H1 (cell line): Measurements from ENCODE around the gene CTNND2. TPM values are rescaled to one million over a fixed set of nuclear protein-coding genes. Genes with fewer than 3 reads are reported as not detected.

Experiments
- CTCF ChIA-PET: fragments of 300-600 bp; sonication (Branson Sonifier 250); formaldehyde crosslinking; loops from one replicate; lab custom pipeline; 2021; ENCODE audit not compliant: partially characterized antibody; lab: Charles Lee
- POLR2A ChIA-PET: fragments of 300-600 bp; sonication (Branson Sonifier 250); formaldehyde crosslinking; loops from one replicate; lab custom pipeline; 2021; ENCODE audit warnings: inconsistent platforms; ENCODE audit not compliant: partially characterized antibody; lab: Charles Lee
- DNase-seq, 2 experiments: peaks; one replicate each; pipeline versions ENCODE4 v3.0.0 to v3.0.0-alpha.2; 2010 to 2022; ENCODE audit warnings: low spot score in 2 of 2, low read depth in 1 of 2, mixed read lengths in 1 of 2
- FAIRE-seq: peaks from 2 replicates; lab custom pipeline; 2011; peaks lifted over from hg19 to GRCh38; lab: Jason Lieb, UNC
- H2AFZ ChIP-seq: 2 replicates; pipeline ENCODE4 v1.8.1; 2012; ENCODE audit warnings: low read length, inconsistent platforms
- H2AK5ac ChIP-seq: 2 replicates; pipeline ENCODE4 v1.6.1; 2013; ENCODE audit warnings: low read depth, low read length
- H2BK120ac ChIP-seq: replicated peaks from 2 replicates; pipeline ENCODE3; 2013; ENCODE audit warnings: low read depth, low read length, inconsistent platforms
- H2BK12ac ChIP-seq: 2 replicates; pipeline ENCODE4 v1.6.1; 2013; ENCODE audit warnings: low read depth, low read length
- H2BK15ac ChIP-seq: 2 replicates; pipeline ENCODE4 v1.6.1; 2013; ENCODE audit warnings: low read length
- H2BK20ac ChIP-seq: 2 replicates; pipeline ENCODE4 v1.6.1; 2013; ENCODE audit warnings: low read length
- H2BK5ac ChIP-seq: 2 replicates; pipeline ENCODE4 v1.6.1; 2013; ENCODE audit warnings: low read depth, low read length
- H3K14ac ChIP-seq: 2 replicates; pipeline ENCODE4 v1.6.1; 2013; ENCODE audit warnings: inconsistent platforms; ENCODE audit not compliant: insufficient read length
- H3K18ac ChIP-seq: 2 replicates; pipeline ENCODE4 v1.6.1; 2013; ENCODE audit warnings: low read length; ENCODE audit errors: extremely low read depth
- H3K23ac ChIP-seq: 2 replicates; pipeline ENCODE4 v1.6.1; 2013; ENCODE audit warnings: inconsistent platforms; ENCODE audit not compliant: insufficient read length
- H3K23me2 ChIP-seq: 2 replicates; pipeline ENCODE4 v1.6.1; 2013; ENCODE audit warnings: low read depth, low read length
- H3K27ac ChIP-seq: 2 replicates; pipeline ENCODE4 v1.6.1; 2011; ENCODE audit warnings: low read depth, low read length, inconsistent platforms
- H3K27me3 ChIP-seq, 4 experiments: replicated peaks in 1 of 4; 1 replicate in 1 of 4; 2 replicates in 3 of 4; pipeline versions ENCODE4 v1.6.1 to v1.8.1; 2011 to 2013; ENCODE audit warnings: low read length in 3 of 4, mild to moderate bottlenecking in 3 of 4, inconsistent platforms in 2 of 4, mixed read lengths in 2 of 4, moderate library complexity in 1 of 4; ENCODE audit not compliant: control insufficient read depth in 3 of 4, insufficient read depth in 3 of 4; ENCODE audit errors: extremely low read depth in 1 of 4
- H3K36me3 ChIP-seq, 4 experiments: 2 replicates each; pipeline versions ENCODE4 v1.6.1 to v1.8.1; 2011 to 2013; ENCODE audit warnings: mild to moderate bottlenecking in 4 of 4, low read length in 3 of 4, moderate library complexity in 2 of 4, control low read depth in 1 of 4, inconsistent platforms in 1 of 4; ENCODE audit not compliant: insufficient read depth in 4 of 4, control insufficient read depth in 2 of 4
- H3K4ac ChIP-seq: replicated peaks from 2 replicates; pipeline ENCODE3; 2013; ENCODE audit warnings: low read length, low read depth, mixed read lengths, inconsistent platforms; ENCODE audit not compliant: insufficient read length
- H3K4me1 ChIP-seq, 4 experiments: replicated peaks in 1 of 4; 1 replicate in 1 of 4; 2 replicates in 3 of 4; pipeline versions ENCODE4 v1.6.1 to v1.8.1; 2011 to 2013; ENCODE audit warnings: low read length in 3 of 4, inconsistent platforms in 2 of 4, mixed read lengths in 1 of 4; ENCODE audit not compliant: insufficient read depth in 4 of 4, control insufficient read depth in 3 of 4
- H3K4me2 ChIP-seq, 2 experiments: 2 replicates each; pipeline versions ENCODE4 v1.6.1 to v1.8.1; 2011 to 2013; ENCODE audit warnings: low read depth in 2 of 2, low read length in 2 of 2, control low read depth in 1 of 2, inconsistent platforms in 1 of 2, mild to moderate bottlenecking in 1 of 2; ENCODE audit not compliant: insufficient read depth in 1 of 2
- H3K4me3 ChIP-seq, 4 experiments: fragments of 200-600, 300-600 bp in 1 of 4; sonication (generic), shearing (Covaris generic), sonication (Bioruptor Twin) in 1 of 4; 2 replicates each; pipeline versions ENCODE4 v1.5.1 to v1.8.1; 2011 to 2016; ENCODE audit warnings: low read length in 4 of 4, low read depth in 3 of 4, control low read depth in 2 of 4, inconsistent platforms in 2 of 4, mild to moderate bottlenecking in 2 of 4, mixed read lengths in 1 of 4, moderate library complexity in 1 of 4; ENCODE audit not compliant: insufficient read depth in 2 of 4; ENCODE audit errors: extremely low read depth in 1 of 4
- H3K56ac ChIP-seq: replicated peaks from 2 replicates; pipeline ENCODE3; 2013; ENCODE audit warnings: low read depth, mild to moderate bottlenecking, mixed read lengths, low read length, inconsistent platforms; ENCODE audit not compliant: insufficient read length
- H3K79me1 ChIP-seq: 2 replicates; pipeline ENCODE4 v1.6.1; 2013; ENCODE audit warnings: low read depth, low read length, control low read depth
- H3K79me2 ChIP-seq, 2 experiments: 2 replicates each; pipeline versions ENCODE4 v1.6.1 to v1.8.1; 2012 to 2013; ENCODE audit warnings: low read length in 2 of 2, mild to moderate bottlenecking in 2 of 2, inconsistent platforms in 1 of 2; ENCODE audit not compliant: insufficient read depth in 2 of 2, control insufficient read depth in 1 of 2
- H3K9ac ChIP-seq, 4 experiments: replicated peaks in 1 of 4; 1 replicate in 1 of 4; 2 replicates in 3 of 4; pipeline versions ENCODE4 v1.6.1 to v1.8.1; 2011 to 2013; ENCODE audit warnings: low read depth in 3 of 4, low read length in 3 of 4, control low read depth in 2 of 4, mild to moderate bottlenecking in 2 of 4, moderate library complexity in 2 of 4, inconsistent platforms in 1 of 4; ENCODE audit errors: extremely low read depth in 1 of 4
- H3K9me3 ChIP-seq, 2 experiments: 2 replicates each; pipeline versions ENCODE4 v1.6.1 to v1.8.1; 2012 to 2013; ENCODE audit warnings: mild to moderate bottlenecking in 2 of 2, moderate library complexity in 2 of 2, control low read depth in 1 of 2, inconsistent platforms in 1 of 2, low read depth in 1 of 2, low read length in 1 of 2, mixed read lengths in 1 of 2; ENCODE audit not compliant: insufficient read depth in 2 of 2
- H4K20me1 ChIP-seq, 2 experiments: replicated peaks in 1 of 2; 2 replicates each; pipeline versions ENCODE3 to v1.8.1; 2011 to 2013; ENCODE audit warnings: inconsistent platforms in 2 of 2, low read length in 2 of 2, mild to moderate bottlenecking in 1 of 2; ENCODE audit not compliant: insufficient read depth in 2 of 2, control insufficient read depth in 1 of 2
- H4K5ac ChIP-seq: 2 replicates; pipeline ENCODE4 v1.6.1; 2013; ENCODE audit warnings: low read length, low read depth, mixed read lengths, inconsistent platforms; ENCODE audit not compliant: insufficient read length
- H4K8ac ChIP-seq: 2 replicates; pipeline ENCODE4 v1.8.0; 2013; ENCODE audit warnings: mild to moderate bottlenecking, moderate library complexity, low read length, inconsistent platforms; ENCODE audit not compliant: insufficient read depth; ENCODE audit errors: extremely low read depth
- H4K91ac ChIP-seq: replicated peaks from 2 replicates; pipeline ENCODE3; 2013; ENCODE audit warnings: low read length, mixed read lengths, inconsistent platforms; ENCODE audit not compliant: insufficient read length
- CEBPB ChIP-seq: IDR thresholded peaks from 2 replicates; pipeline ENCODE4 v1.6.1; 2012; ENCODE audit warnings: low read depth, low read length
- E2F6 ChIP-seq: IDR thresholded peaks from 2 replicates; pipeline ENCODE4 v1.6.1; 2012; ENCODE audit warnings: inconsistent platforms
- KDM5A ChIP-seq: fragments of 200-600 bp; IDR thresholded peaks from 2 replicates; pipeline ENCODE4 v1.7.1; 2012; ENCODE audit warnings: mild to moderate bottlenecking, low read length, inconsistent platforms, mixed read lengths
- MAFK ChIP-seq: IDR thresholded peaks from 2 replicates; pipeline ENCODE4 v1.6.1; 2012; ENCODE audit warnings: low read depth, mild to moderate bottlenecking, improper control_type of control experiment, low read length
- NANOG ChIP-seq: IDR thresholded peaks from 2 replicates; pipeline ENCODE4 v1.6.1; 2011; ENCODE audit warnings: low read length, low read depth, mild to moderate bottlenecking, inconsistent platforms; ENCODE audit not compliant: insufficient read depth, poor library complexity, severe bottlenecking
- POLR2A ChIP-seq, 2 experiments: IDR thresholded peaks; 1 replicate in 1 of 2; 2 replicates in 1 of 2; pipeline ENCODE4 v1.6.1; 2011; ENCODE audit warnings: low read depth in 2 of 2, low read length in 2 of 2, mild to moderate bottlenecking in 2 of 2; ENCODE audit errors: control extremely low read depth in 1 of 2
- RBBP5 ChIP-seq: IDR thresholded peaks from 2 replicates; pipeline ENCODE4 v1.7.1; 2012; ENCODE audit warnings: low read depth, mild to moderate bottlenecking, inconsistent platforms, low read length, moderate library complexity, borderline replicate concordance
- SRF ChIP-seq: IDR thresholded peaks from 2 replicates; pipeline ENCODE4 v1.6.1; 2011; ENCODE audit warnings: mild to moderate bottlenecking, low read depth, low read length, moderate library complexity
- WGBS, 2 experiments: shearing (Covaris generic) in 1 of 2; methylation state at CpG; one replicate each; pipeline versions ENCODE4 v1.1.6 to v1.1.7; 2013 to 2015; ENCODE audit warnings: low lambda C conversion rate in 2 of 2, mixed read lengths in 2 of 2, inconsistent platforms in 1 of 2, low coverage in 1 of 2, missing lambda C conversion rate in 1 of 2; ENCODE audit not compliant: insufficient replicate concordance in 2 of 2, insufficient coverage in 1 of 2, insufficient read length in 1 of 2; ENCODE audit errors: extremely low coverage in 1 of 2, missing lambda C conversion rate in 1 of 2; 5-methylcytosine and 5-hydroxymethylcytosine counted together
- polyA plus RNA-seq, 7 experiments: library from polyadenylated mRNA; depleted of rRNA in 3 of 7; stranded (reverse) in 5 of 7; unstranded in 2 of 7; fragments of >200 nt in 5 of 7; fragments of 200-250 nt in 2 of 7; gene quantifications; 1 replicate in 5 of 7; 2 replicates in 1 of 7; 4 replicates in 1 of 7; pipeline versions ENCODE4 v1.2.1 to v1.2.3, GENCODE V29; 2011 to 2013; ENCODE audit warnings: missing spikeins in 2 of 7, mixed read lengths in 2 of 7
- total RNA-seq: library from RNA; stranded (reverse); fragmentation: NEBNext Ultra II Directional; extraction: Animal tissue kit (Norgen Biotek cat#: 25700); gene quantifications from 2 replicates; pipeline ENCODE4 v1.2.1, GENCODE V29; 2021
- TF ChIP-seq, protein P1 (sequence below): IDR thresholded peaks from 2 replicates; pipeline ENCODE4 v1.6.1; 2012; ENCODE audit warnings: low read length, inconsistent platforms

CTNND2 gene
- total and polyA plus RNA-seq, 2 of the 8 experiments (the other 6 are each of a cell fraction or from before 2014, with no cell fraction given) = 7.4 to 14.2 TPM

DNA sequence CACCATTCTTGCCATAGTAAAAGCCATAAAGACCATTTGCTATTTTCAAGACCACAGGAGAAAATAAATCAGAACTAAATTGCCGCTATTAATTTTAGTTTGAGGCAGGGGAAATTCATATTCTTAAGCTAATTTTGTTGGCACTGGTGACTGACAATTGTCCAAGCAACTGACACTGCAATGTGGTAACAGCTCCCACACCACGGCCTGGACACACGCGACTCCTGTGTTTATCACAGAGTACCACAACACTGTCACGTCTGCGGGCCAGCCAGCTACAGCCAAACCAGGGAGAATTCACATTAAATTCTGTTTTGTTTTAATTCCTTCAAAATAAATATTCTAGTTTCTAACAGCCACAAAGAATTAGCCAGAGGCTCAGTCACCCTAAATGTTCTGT, 481.9 kb downstream of the CTNND2 start:
- Histone ChIP-seq H3K23me2 (no peaks in the 10 kb centered on the region), H3K4me3 (no peak overlapping the region), H3K14ac (no peak overlapping the region), H2AK5ac (no peak overlapping the region), H2BK5ac (no peak overlapping the region), H3K4me1 (no peaks in the 10 kb centered on the region; a peak in 1 of 7 replicates), H3K79me1 (no peaks in the 10 kb centered on the region), H2BK15ac (no peak overlapping the region), H4K91ac (no peak overlapping the region), H3K9ac (no peak overlapping the region), H2BK20ac (no peak overlapping the region), H3K23ac (no peak overlapping the region), H3K79me2 (no peaks in the 10 kb centered on the region), H3K56ac (no peak overlapping the region), H3K27me3 (no peaks in the 10 kb centered on the region), H3K18ac (no peak overlapping the region), H2AFZ (no peak overlapping the region), H2BK120ac (no peak overlapping the region), H4K20me1 (no peaks in the 10 kb centered on the region), H4K5ac (no peak overlapping the region), H4K8ac (no peak overlapping the region), H3K4me2 (no peak overlapping the region), H3K9me3 (no peaks in the 10 kb centered on the region), H3K27ac (no peak overlapping the region), H3K36me3 (no peaks in the 10 kb centered on the region), H3K4ac (no peak overlapping the region), H2BK12ac (no peak overlapping the region)
- ChIA-PET CTCF (interaction anchor here (0.9 kb wide), 1 partner anchor 602 kb away, joined by 3 read pairs; no protein-coding TSS in a partner anchor), POLR2A (no interaction called here)
- FAIRE-seq (no peak), DNase-seq (no peak)
- WGBS, 2 experiments = 97% methylated on average over 6 of the region's 6 CpGs; no CpG with 5 or more reads in 1 of the 2 experiments
- TF ChIP-seq RBBP5 (no peak), E2F6 (no peak), SRF (no peak), MAFK (no peak), CEBPB (no peak), POLR2A (IDR thresholded peaks at IDR 0.05; ENCODE audit: control extremely low read depth in 1 of 2, low read depth in 2 of 2, low read length in 2 of 2) (no peak), NANOG (no peak), KDM5A (no peak)
- TF ChIP-seq, protein P1, sequence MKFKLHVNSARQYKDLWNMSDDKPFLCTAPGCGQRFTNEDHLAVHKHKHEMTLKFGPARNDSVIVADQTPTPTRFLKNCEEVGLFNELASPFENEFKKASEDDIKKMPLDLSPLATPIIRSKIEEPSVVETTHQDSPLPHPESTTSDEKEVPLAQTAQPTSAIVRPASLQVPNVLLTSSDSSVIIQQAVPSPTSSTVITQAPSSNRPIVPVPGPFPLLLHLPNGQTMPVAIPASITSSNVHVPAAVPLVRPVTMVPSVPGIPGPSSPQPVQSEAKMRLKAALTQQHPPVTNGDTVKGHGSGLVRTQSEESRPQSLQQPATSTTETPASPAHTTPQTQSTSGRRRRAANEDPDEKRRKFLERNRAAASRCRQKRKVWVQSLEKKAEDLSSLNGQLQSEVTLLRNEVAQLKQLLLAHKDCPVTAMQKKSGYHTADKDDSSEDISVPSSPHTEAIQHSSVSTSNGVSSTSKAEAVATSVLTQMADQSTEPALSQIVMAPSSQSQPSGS = no peak
